K562 (cell line): ENCODE results near the gene BPTF. TPM values are rescaled to one million over a fixed set of nuclear protein-coding genes. Genes with fewer than 3 reads are reported as not detected.

Source experiments
- ASH1L ChIP-seq: fragments of 450-650 bp; IDR thresholded peaks from 2 replicates; pipeline ENCODE4 v1.6.1; 2018; ENCODE audit warnings: borderline replicate concordance, mild to moderate bottlenecking, low read depth; ENCODE audit not compliant: partially characterized antibody
- CLOCK ChIP-seq: fragments of 250-450 bp; sonication (Bioruptor Pico); IDR thresholded peaks from 2 replicates; pipeline ENCODE4 v1.4.0; 2020; ENCODE audit warnings: mild to moderate bottlenecking, moderate library complexity, borderline replicate concordance
- FOS ChIP-seq: IDR thresholded peaks from 3 replicates; pipeline ENCODE4 v1.6.1; 2011; ENCODE audit not compliant: insufficient read length; ENCODE audit errors: extremely low read depth
- FOXJ3 ChIP-seq: sonication (generic); formaldehyde crosslinking; IDR thresholded peaks from 2 replicates; pipeline ENCODE4 v1.4.0; 2020; ENCODE audit warnings: mild to moderate bottlenecking, missing genetic modification reagents
- GATAD2B ChIP-seq: fragments of 450-650 bp; IDR thresholded peaks from 2 replicates; pipeline ENCODE4 v1.6.1; 2017; ENCODE audit warnings: mild to moderate bottlenecking, borderline replicate concordance
- HCFC1 ChIP-seq: IDR thresholded peaks from 2 replicates; pipeline ENCODE4 v1.6.1; 2012; ENCODE audit warnings: low read depth, low read length, improper control_type of control experiment
- HMG20A ChIP-seq: fragments of 450-650 bp; formaldehyde crosslinking; conservative IDR thresholded peaks from 2 replicates; pipeline ENCODE4 v1.4.0; 2020; ENCODE audit warnings: mild to moderate bottlenecking, mixed read lengths
- HMGXB4 ChIP-seq: sonication (generic); formaldehyde crosslinking; IDR thresholded peaks from 2 replicates; pipeline ENCODE4 v1.8.1; 2023; ENCODE audit warnings: mild to moderate bottlenecking, missing genetic modification reagents
- HNRNPLL ChIP-seq: fragments of 200-400 bp; formaldehyde crosslinking; IDR thresholded peaks from 2 replicates; pipeline ENCODE4 v1.6.1; 2017; ENCODE audit warnings: low read length, low read depth, mild to moderate bottlenecking; ENCODE audit not compliant: poor library complexity, severe bottlenecking
- LEF1 ChIP-seq: fragments of 450-650 bp; IDR thresholded peaks from 2 replicates; pipeline ENCODE4 v1.6.1; 2016; ENCODE audit warnings: mild to moderate bottlenecking
- MCM5 ChIP-seq: fragments of 450-650 bp; IDR thresholded peaks from 2 replicates; pipeline ENCODE4 v1.6.1; 2016; ENCODE audit warnings: low read depth
- MEIS2 ChIP-seq: fragments of 450-650 bp; IDR thresholded peaks from 2 replicates; pipeline ENCODE4 v1.6.1; 2014; ENCODE audit warnings: mild to moderate bottlenecking; ENCODE audit not compliant: partially characterized antibody
- NONO ChIP-seq, 2 experiments: fragments of 200-400 bp in 1 of 2; fragments of 450-650 bp in 1 of 2; formaldehyde crosslinking in 1 of 2; IDR thresholded peaks; 2 replicates each; pipeline ENCODE4 v1.6.1; 2017; ENCODE audit warnings: low read depth in 2 of 2, mild to moderate bottlenecking in 2 of 2, moderate library complexity in 2 of 2, low read length in 1 of 2
- NR1H2 ChIP-seq: sonication (generic); formaldehyde crosslinking; IDR thresholded peaks from 2 replicates; pipeline ENCODE4 v1.4.0; 2020; ENCODE audit warnings: mild to moderate bottlenecking, missing genetic modification reagents
- NR2F6 ChIP-seq: fragments of 450-650 bp; formaldehyde crosslinking; IDR thresholded peaks from 2 replicates; pipeline ENCODE4 v1.4.0; 2020; ENCODE audit warnings: mild to moderate bottlenecking
- PHF8 ChIP-seq: fragments of 200-600 bp; sonication (generic); IDR thresholded peaks from 2 replicates; pipeline ENCODE4 v1.6.1; 2012; ENCODE audit warnings: mixed run types, mild to moderate bottlenecking, inconsistent platforms, low read length, moderate library complexity, borderline replicate concordance
- POLR3G ChIP-seq: IDR thresholded peaks from 2 replicates; pipeline ENCODE4 v1.6.1; 2011; ENCODE audit not compliant: insufficient read length, insufficient replicate concordance; ENCODE audit errors: extremely low read depth
- SAFB ChIP-seq: fragments of 200-400 bp; formaldehyde crosslinking; IDR thresholded peaks from 2 replicates; pipeline ENCODE4 v1.6.1; 2017; ENCODE audit warnings: low read depth, low read length, borderline replicate concordance
- SMARCC2 ChIP-seq: fragments of 450-650 bp; IDR thresholded peaks from 2 replicates; pipeline ENCODE4 v1.6.1; 2017; ENCODE audit warnings: antibody characterized with exemption, moderate library complexity, mild to moderate bottlenecking, low read depth
- ZNF699 ChIP-seq: fragments of 250-450 bp; sonication (Bioruptor Pico); IDR thresholded peaks from 2 replicates; pipeline ENCODE4 v1.8.0; 2021; ENCODE audit warnings: mild to moderate bottlenecking, moderate library complexity; ENCODE audit not compliant: insufficient replicate concordance
- ZNF764 ChIP-seq: fragments of 250-450 bp; sonication (Bioruptor Pico); IDR thresholded peaks from 2 replicates; pipeline ENCODE4 v1.4.0; 2020; ENCODE audit warnings: low read depth, mild to moderate bottlenecking, moderate library complexity
- ZSCAN32 ChIP-seq: fragments of 450-650 bp; formaldehyde crosslinking; IDR thresholded peaks from 2 replicates; pipeline ENCODE4 v1.4.0; 2020; ENCODE audit warnings: mild to moderate bottlenecking, moderate library complexity
- polyA plus RNA-seq, 8 experiments: library from polyadenylated mRNA; depleted of rRNA in 4 of 8; stranded (reverse) in 5 of 8; unstranded in 3 of 8; fragments of >200 nt; fragmentation: Nextera tagmentation in 2 of 8; fragmentation: Illumina TruSeq in 1 of 8; extraction: Ambion mirVana in 2 of 8; extraction: Trizol in 1 of 8; gene quantifications; 2 replicates each; pipeline versions ENCODE4 v1.2.1 to v1.2.3, GENCODE V29; 2011 to 2014; ENCODE audit warnings: inconsistent platforms in 1 of 8, missing spikeins in 1 of 8
- total RNA-seq, 7 experiments: library from RNA; depleted of rRNA in 6 of 7; stranded (reverse); fragments of >200 nt in 6 of 7; fragmentation: Illumina TruSeq in 2 of 7; extraction: Trizol in 2 of 7; gene quantifications; 2 replicates each; pipeline versions ENCODE4 v1.2.1 to v1.2.3, GENCODE V29; 2011 to 2021; ENCODE audit warnings: low replicate concordance in 1 of 7

The BPTF gene
- total and polyA plus RNA-seq, 9 of the 15 experiments (the other 6 are each of a cell fraction or from before 2014, with no cell fraction given) = 12.5 to 52.1 (median 26.9) TPM

- TF ChIP-seq NR1H2 (CRISPR knock-in tag) (no peak), NONO (IDR thresholded peaks at IDR 0.05; ENCODE audit: low read depth in 2 of 2, low read length in 1 of 2) (peak in 1 of 2 experiments; percentile 83; a peak in 2 of 4 replicates), GATAD2B (0 out of 2 replicates have a peak, but pooled peaks have one; percentile 66), PHF8 (peak; percentile 98), HCFC1 (peak; percentile 49; the same call in 1 of the 2 replicates), HMGXB4 (CRISPR knock-in tag) (peak; percentile 98), FOS (peak; percentile 11), ASH1L (no peak), SMARCC2 (no peak), POLR3G (peak; percentile 88), SAFB (no peak), ZNF764 (CRISPR knock-in tag) (peak; percentile 81; the same call in 1 of the 2 replicates), MCM5 (no peak), HNRNPLL (peak; percentile 79), NR2F6 (CRISPR knock-in tag) (peak; percentile 83; the same call in 1 of the 2 replicates), MEIS2 (peak; percentile 85), CLOCK (CRISPR knock-in tag) (no peak), LEF1 (0 out of 2 replicates have a peak, but pooled peaks have one; percentile 9), HMG20A (CRISPR knock-in tag) (no peak), ZSCAN32 (CRISPR knock-in tag) (no peak), FOXJ3 (no peak), ZNF699 (CRISPR knock-in tag) (no peak)
Measured at GRCh38 chr17:68019675-68020408, 194.5 kb downstream of the BPTF start (continued).
